ENCODE results near the gene TSPAN33. TPM values are rescaled to one million over a fixed set of nuclear protein-coding genes. Genes with fewer than 3 reads are reported as not detected.
"Not testable (repeated sequence)": the region's sequence is repeated elsewhere in the genome, so short reads cannot be mapped to it uniquely, and the experiment has no call there.

The TSPAN33 gene
- total RNA-seq, 1 donor from 2014 or later, result 14.3 TPM

DNA sequence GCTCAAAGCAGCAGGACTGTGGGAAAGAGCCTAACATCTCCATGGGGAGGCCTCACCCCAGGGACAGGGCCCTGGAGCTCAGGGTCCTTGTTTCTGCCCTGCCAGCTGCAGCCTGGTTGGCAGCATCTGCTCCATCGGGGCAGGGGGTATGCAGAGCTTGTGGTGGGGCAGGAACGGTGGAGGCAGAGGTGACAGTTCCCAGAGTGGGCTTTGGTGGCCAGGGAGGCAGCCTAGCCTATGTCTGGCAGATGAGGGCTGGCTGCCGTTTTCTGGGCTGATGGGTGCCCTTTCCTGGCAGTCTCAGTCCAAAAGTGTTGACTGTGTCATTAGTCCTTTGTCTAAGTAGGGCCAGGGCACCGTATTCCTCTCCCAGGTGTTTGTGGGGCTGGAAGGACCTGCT, 68.1 kb downstream of the TSPAN33 start:
- H3K4me3 ChIP-seq (ENCODE audit: low read depth, low read length), result no peak overlapping the region
- TF ChIP-seq, protein P1, sequence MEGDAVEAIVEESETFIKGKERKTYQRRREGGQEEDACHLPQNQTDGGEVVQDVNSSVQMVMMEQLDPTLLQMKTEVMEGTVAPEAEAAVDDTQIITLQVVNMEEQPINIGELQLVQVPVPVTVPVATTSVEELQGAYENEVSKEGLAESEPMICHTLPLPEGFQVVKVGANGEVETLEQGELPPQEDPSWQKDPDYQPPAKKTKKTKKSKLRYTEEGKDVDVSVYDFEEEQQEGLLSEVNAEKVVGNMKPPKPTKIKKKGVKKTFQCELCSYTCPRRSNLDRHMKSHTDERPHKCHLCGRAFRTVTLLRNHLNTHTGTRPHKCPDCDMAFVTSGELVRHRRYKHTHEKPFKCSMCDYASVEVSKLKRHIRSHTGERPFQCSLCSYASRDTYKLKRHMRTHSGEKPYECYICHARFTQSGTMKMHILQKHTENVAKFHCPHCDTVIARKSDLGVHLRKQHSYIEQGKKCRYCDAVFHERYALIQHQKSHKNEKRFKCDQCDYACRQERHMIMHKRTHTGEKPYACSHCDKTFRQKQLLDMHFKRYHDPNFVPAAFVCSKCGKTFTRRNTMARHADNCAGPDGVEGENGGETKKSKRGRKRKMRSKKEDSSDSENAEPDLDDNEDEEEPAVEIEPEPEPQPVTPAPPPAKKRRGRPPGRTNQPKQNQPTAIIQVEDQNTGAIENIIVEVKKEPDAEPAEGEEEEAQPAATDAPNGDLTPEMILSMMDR (conservative IDR thresholded peaks at IDR 0.05; ENCODE audit: low read depth, low read length), result no peak
- no peak for DNase-seq (ENCODE audit: low read depth)

DNA sequence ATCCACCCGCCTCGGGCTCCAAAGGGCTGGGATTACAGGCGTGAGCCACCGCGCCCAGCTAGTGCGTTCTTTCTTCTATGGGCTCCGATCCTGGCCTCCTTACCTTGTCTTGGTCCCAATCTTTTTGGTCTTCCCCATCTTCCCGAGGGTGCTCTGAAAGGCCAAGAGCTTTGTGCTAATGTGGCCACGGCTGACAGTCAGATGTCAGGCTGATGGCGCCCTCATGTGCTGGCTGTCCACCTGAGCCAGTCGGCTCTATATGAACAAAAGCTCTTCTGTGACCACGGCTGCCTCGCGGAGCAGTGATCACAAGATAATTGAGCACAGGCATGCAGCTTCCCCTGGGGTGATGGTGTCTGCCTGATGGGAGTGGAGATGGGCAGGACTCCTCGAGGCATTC, 69.3 kb downstream of the TSPAN33 start:
- H3K4me3 ChIP-seq (ENCODE audit: low read depth, low read length), result no peak overlapping the region
- TF ChIP-seq, protein P1 (conservative IDR thresholded peaks at IDR 0.05; ENCODE audit: low read depth, low read length), result peak; percentile 40
- no peak for DNase-seq (ENCODE audit: low read depth)

DNA sequence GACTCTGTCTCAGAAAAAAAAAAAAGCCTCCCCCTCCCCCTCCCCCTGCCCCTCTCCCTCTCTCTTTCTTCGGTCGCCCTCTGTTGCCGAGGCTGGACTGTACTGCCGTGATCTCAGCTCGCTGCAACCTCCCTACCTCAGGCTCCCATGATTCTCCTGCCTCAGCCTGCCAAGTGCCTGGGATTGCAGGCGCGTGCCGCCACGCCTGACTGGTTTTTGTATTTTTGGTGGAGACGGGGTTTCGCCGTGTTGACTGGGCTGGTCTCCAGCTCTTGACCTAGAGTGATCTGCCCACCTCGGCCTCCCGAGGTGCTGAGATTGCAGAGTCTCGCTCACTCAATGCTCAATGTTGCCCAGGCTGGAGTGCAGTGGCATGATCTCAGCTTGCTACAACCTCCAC, 71.2 kb downstream of the TSPAN33 start:
- DNase-seq (ENCODE audit: low read depth); H3K4me3 ChIP-seq (ENCODE audit: low read depth, low read length): not testable (repeated sequence)

DNA sequence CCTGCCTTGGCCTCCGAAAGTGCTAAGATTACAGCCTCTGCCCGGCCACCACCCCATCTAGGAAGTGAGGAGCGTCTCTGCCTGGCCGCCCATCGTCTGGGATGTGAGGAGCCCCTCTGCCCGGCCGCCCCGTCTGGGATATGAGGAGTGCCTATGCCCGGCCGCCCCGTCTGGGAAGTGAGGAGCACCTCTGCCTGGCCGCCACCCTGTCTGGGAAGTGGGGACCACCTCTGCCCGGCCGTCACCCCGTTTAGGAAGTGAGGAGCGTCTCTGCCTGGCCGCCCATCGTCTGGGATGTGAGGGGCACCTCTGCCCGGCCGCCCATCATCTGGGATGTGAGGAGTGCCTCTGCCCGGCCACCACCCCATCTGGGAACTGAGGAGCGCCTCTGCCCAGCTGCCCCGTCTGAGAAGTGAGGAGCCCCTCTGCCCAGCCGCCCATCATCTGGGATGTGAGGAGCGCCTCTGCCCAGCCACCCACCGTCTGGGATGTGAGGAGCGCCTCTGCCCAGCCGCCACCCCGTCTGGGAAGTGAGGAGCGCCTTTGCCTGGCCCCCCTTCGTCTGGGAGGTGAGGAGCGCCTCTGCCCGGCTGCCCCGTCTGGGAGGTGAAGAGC, 71.7 kb downstream of the TSPAN33 start:
- DNase-seq (ENCODE audit: low read depth); H3K4me3 ChIP-seq (ENCODE audit: low read depth, low read length): not testable (repeated sequence)

DNA sequence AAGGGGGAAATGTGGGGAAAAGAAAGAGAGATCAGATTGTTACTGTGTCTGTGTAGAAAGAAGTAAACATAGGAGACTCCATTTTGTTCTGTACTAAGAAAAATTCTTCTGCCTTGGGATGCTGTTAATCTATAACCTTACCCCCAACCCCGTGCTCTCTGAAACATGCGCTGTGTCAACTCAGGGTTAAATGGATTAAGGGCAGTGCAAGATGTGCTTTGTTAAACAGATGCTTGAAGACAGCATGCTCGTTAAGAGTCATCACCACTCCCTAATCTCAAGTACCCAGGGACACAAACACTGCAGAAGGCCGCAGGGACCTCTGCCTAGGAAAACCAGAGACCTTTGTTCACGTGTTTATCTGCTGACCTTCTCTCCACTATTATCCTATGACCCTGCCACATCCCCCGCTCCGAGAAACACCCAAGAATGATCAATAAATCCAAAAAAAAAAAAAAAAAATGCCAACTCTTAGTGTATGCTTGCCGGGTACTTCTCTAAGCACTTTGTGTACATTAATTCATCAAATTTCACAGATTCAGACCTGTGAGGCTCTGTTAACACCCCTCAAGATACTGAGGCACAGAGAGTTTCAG, 72.4 kb downstream of the TSPAN33 start:
- not testable (repeated sequence) for DNase-seq (ENCODE audit: low read depth); H3K4me3 ChIP-seq (ENCODE audit: low read depth, low read length)

DNA sequence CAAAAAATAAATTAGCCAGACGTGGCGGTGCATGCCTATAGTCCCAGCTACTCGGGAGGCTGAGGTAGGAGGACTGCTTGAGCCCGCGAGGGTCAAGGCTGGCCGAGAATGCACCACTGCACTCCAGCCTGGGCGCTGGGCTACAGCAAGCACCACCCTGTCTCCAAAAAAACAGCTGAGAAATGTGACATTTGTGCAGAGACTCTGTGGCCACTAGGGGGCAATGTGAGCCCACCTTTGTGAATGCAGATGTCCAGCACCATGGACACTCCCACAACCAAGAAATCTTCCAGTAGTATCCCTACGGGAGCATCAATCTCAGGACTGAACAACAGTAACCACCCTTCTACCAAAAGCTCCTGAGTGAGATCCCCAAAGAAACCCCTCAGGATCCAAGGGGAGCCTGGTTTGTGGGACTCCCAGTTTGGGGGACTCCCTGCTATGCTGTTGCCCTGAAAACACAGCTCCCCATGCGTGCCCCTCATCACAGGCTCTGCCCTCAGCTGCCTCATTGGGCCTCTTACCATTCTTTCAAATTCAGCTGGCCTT, 74.1 kb downstream of the TSPAN33 start:
- DNase-seq (ENCODE audit: low read depth), result no peak

DNA sequence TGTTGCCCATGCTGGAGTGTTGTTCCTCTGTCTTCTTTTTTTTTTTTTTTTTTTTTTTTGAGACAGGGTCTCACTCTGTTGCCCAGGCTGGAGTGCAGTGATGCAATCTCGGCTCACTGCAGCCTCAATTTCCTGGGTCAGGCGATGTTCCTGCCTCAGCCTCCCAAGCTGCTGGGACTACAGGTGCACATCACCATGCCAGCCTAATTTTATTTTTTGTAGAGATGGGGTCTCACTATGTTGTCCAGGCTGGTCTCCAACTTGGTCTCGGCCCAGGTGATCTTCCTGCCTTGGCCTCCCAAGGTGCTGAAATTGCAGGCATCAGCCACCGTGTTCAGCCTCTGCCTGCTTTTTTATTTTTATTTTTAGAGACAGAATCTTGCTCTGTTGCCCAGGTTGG, 74.7 kb downstream of the TSPAN33 start:
- not testable (repeated sequence) for H3K4me3 ChIP-seq (ENCODE audit: low read depth, low read length); DNase-seq (ENCODE audit: low read depth)

More for the DNA sequence above, 74.1 kb downstream of the TSPAN33 start:
- no peak overlapping the region for H3K4me3 ChIP-seq (ENCODE audit: low read depth, low read length)
- TF ChIP-seq, protein P1 (conservative IDR thresholded peaks at IDR 0.05; ENCODE audit: low read depth, low read length), result peak; percentile 94

Other genes starting within 250 kb of the TSPAN33 start
- gene KCP, start 234.0 kb upstream of the TSPAN33 start, total RNA-seq, result 0.51 and 5.2 TPM in 2 replicates
- gene IRF5, start 206.8 kb upstream of the TSPAN33 start, total RNA-seq, result 4.2 and 8.5 TPM in 2 replicates
- gene TNPO3, start 89.6 kb upstream of the TSPAN33 start, total RNA-seq, result 52.5 and 53.2 TPM in 2 replicates
- gene SMO, start 43.9 kb downstream of the TSPAN33 start, total RNA-seq, result 19.0 and 25.5 TPM in 2 replicates
- gene AHCYL2, start 80.3 kb downstream of the TSPAN33 start, total RNA-seq, result 4.5 and 7.0 TPM in 2 replicates